PC-3 (cell line): ENCODE results near the gene SHROOM3. TPM values are rescaled to one million over a fixed set of nuclear protein-coding genes. Genes with fewer than 3 reads are reported as not detected.

Experiments
- ATAC-seq: fragments of 200-7000 bp; cut with Tn5 transposase; 2 replicates; pipeline ENCODE4 v1.9.1; 2020; ENCODE audit warnings: mild to moderate bottlenecking, moderate library complexity
- BruUV-seq: library from RNA; stranded (reverse); fragments of 400-500 nt; replicated peaks from 2 replicates; lab custom pipeline; 2021; lab: Mats Ljungman, UMichigan
- CTCF ChIA-PET: fragments of 300-600 bp; sonication (Branson Sonifier 250); formaldehyde crosslinking; loops from one replicate; lab custom pipeline; 2022; ENCODE audit warnings: antibody characterized with exemption; lab: Charles Lee
- POLR2A ChIA-PET: fragments of 300-600 bp; sonication (Branson Sonifier 250); formaldehyde crosslinking; loops from one replicate; lab custom pipeline; 2022; ENCODE audit warnings: antibody characterized with exemption; ENCODE audit not compliant: unreplicated experiment; lab: Charles Lee
- DNase-seq: peaks from one replicate; pipeline ENCODE4 v3.0.0-alpha.2; 2015
- H2AFZ ChIP-seq: fragments of 300-600 bp; sonication (generic); 2 replicates; pipeline ENCODE4 v1.6.0; 2016; ENCODE audit warnings: antibody characterized with exemption, low read length
- H3F3A ChIP-seq: fragments of 300-600 bp; sonication (generic); one replicate; pipeline ENCODE4 v1.6.0; 2017; ENCODE audit warnings: antibody characterized with exemption, low read length, control low read depth, mild to moderate bottlenecking; ENCODE audit not compliant: unreplicated experiment
- H3K27ac ChIP-seq: fragments of 300-600 bp; sonication (generic); 2 replicates; pipeline ENCODE4 v1.5.1; 2016; ENCODE audit warnings: mild to moderate bottlenecking, low read length
- H3K27me3 ChIP-seq: fragments of 300-600 bp; sonication (generic); 2 replicates; pipeline ENCODE4 v1.6.1; 2016; ENCODE audit warnings: low read length, mixed read lengths
- H3K36me3 ChIP-seq: fragments of 300-600 bp; sonication (generic); 2 replicates; pipeline ENCODE4 v1.6.1; 2016; ENCODE audit warnings: low read depth, mixed run types, low read length, mixed read lengths
- H3K4me1 ChIP-seq: fragments of 300-600 bp; sonication (generic); 2 replicates; pipeline ENCODE4 v1.5.1; 2016; ENCODE audit warnings: low read length; ENCODE audit not compliant: insufficient read depth
- H3K4me2 ChIP-seq: fragments of 300-600 bp; sonication (generic); 2 replicates; pipeline ENCODE4 v1.6.0; 2016; ENCODE audit warnings: low read length
- H3K4me3 ChIP-seq: fragments of 300-600 bp; sonication (generic); 2 replicates; pipeline ENCODE4 v1.5.1; 2016; ENCODE audit warnings: mild to moderate bottlenecking, low read length, mixed read lengths
- H3K79me2 ChIP-seq: fragments of 300-600 bp; sonication (generic); 2 replicates; pipeline ENCODE4 v1.6.1; 2017; ENCODE audit warnings: low read length, mixed read lengths
- H3K9ac ChIP-seq: fragments of 300-600 bp; sonication (generic); 2 replicates; pipeline ENCODE4 v1.6.0; 2016; ENCODE audit warnings: mild to moderate bottlenecking, low read length
- H3K9me2 ChIP-seq: fragments of 300-600 bp; sonication (generic); replicated peaks from 2 replicates; pipeline ENCODE4 v1.6.1; 2016; ENCODE audit warnings: mixed run types, low read length, mixed read lengths
- H3K9me3 ChIP-seq: fragments of 300-600 bp; sonication (generic); 2 replicates; pipeline ENCODE4 v1.6.1; 2016; ENCODE audit warnings: low read length, mixed read lengths
- H4K20me1 ChIP-seq: fragments of 300-600 bp; sonication (generic); 2 replicates; pipeline ENCODE4 v1.6.1; 2016; ENCODE audit warnings: low read length, mixed read lengths
- EZH2 ChIP-seq: fragments of 300-600 bp; sonication (generic); IDR thresholded peaks from one replicate; pipeline ENCODE4 v1.6.1; 2017; ENCODE audit warnings: antibody characterized with exemption, mild to moderate bottlenecking, low read length; ENCODE audit not compliant: unreplicated experiment
- EZH2phosphoT487 ChIP-seq: fragments of 300-600 bp; sonication (generic); IDR thresholded peaks from 2 replicates; pipeline ENCODE4 v1.6.1; 2018; ENCODE audit warnings: mild to moderate bottlenecking, antibody characterized with exemption, low read length, borderline replicate concordance
- intact Hi-C: fragments of 100-400 bp; cut with micrococcal nuclease; formaldehyde crosslinking; loops from 2 replicates; pipeline ENCODE4 v1.9.0; 2023
- total RNA-seq: library from RNA; depleted of rRNA; stranded (reverse); fragments of >200 nt; gene quantifications from 2 replicates; pipeline ENCODE4 v1.2.3, GENCODE V29; 2014
- TF ChIP-seq, protein P1 (sequence below): fragments of 300-600 bp; sonication (generic); conservative IDR thresholded peaks from 2 replicates; pipeline ENCODE4 v1.5.1; 2017; ENCODE audit warnings: antibody characterized with exemption, low read depth, mild to moderate bottlenecking, low read length

The SHROOM3 gene
- total RNA-seq, 1 experiment from 2014 or later, result 27.8 TPM

DNA sequence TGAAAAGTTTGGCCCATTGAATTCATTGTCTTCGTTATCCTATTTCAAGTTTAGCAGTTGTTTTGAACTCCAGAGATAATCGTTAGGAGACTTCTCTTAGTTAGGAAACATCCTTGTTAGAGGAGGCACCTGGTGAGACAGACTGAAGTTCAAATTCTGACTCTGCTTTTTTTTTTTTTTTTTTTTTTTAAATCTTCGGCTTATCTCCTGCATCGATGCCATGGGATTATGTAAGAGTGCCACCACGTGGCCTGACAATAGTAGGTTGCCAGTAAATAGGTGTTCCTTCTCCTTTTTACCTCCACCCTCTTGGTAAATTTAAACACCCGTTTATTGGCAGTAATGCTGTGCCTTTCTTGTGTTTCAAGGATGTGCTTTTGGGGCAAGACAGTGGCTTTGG, 313.6 kb downstream of the SHROOM3 start:
- Histone ChIP-seq H3K9me3 (no peaks in the 10 kb centered on the region), H3K79me2 (0 out of 2 replicates have a peak, but pooled peaks cover 4% of the 10 kb centered on the region), H3K9me2 (no peaks in the 10 kb centered on the region), H3K4me3 (no peak overlapping the region), H3K27me3 (no peaks in the 10 kb centered on the region), H2AFZ (no peak overlapping the region), H3K4me1 (peaks cover 23% of the 10 kb centered on the region), H3K9ac (no peak overlapping the region), H3K27ac (no peak overlapping the region), H3K4me2 (no peak overlapping the region), H3K36me3 (peaks cover 9% of the 10 kb centered on the region; the same call in 1 of the 2 replicates), H4K20me1 (no peaks in the 10 kb centered on the region), H3F3A (no peaks in the 10 kb centered on the region)
- no TSS peak for BruUV-seq
- peak; percentile 49 for DNase-seq
- CTCF ChIA-PET, result no interaction called here
- POLR2A ChIA-PET, result no interaction called here
- ATAC-seq, result no peak
- TF ChIP-seq EZH2 (no peak), EZH2phosphoT487 (no peak)
- TF ChIP-seq, protein P1, sequence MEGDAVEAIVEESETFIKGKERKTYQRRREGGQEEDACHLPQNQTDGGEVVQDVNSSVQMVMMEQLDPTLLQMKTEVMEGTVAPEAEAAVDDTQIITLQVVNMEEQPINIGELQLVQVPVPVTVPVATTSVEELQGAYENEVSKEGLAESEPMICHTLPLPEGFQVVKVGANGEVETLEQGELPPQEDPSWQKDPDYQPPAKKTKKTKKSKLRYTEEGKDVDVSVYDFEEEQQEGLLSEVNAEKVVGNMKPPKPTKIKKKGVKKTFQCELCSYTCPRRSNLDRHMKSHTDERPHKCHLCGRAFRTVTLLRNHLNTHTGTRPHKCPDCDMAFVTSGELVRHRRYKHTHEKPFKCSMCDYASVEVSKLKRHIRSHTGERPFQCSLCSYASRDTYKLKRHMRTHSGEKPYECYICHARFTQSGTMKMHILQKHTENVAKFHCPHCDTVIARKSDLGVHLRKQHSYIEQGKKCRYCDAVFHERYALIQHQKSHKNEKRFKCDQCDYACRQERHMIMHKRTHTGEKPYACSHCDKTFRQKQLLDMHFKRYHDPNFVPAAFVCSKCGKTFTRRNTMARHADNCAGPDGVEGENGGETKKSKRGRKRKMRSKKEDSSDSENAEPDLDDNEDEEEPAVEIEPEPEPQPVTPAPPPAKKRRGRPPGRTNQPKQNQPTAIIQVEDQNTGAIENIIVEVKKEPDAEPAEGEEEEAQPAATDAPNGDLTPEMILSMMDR, result peak; percentile 58
- intact Hi-C loops, result loop anchor here (1.0 to 5.0 kb wide), 2 partner anchors 237 to 316 kb away; no protein-coding TSS in a partner anchor

DNA sequence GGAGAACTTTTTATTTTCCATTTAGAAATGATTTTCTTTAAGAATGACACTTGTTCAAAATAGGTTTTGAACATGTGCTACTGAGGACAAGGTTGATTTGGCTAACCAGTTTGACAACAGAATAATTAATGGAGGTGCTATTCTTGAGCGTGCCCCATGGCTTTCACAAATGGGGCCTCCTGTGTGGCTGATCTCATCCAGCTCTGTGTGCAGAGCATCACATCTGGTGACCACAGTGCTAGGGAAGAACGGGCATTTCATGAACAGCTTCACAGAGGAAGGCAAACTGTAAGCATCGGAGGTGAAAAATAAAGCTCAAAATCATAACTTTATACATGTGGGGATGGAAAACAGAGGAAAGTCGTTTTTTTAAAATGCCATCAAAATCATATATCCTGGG, 314.3 kb downstream of the SHROOM3 start:
- ChIA-PET POLR2A (no interaction called here), CTCF (no interaction called here)
- no peaks in the 10 kb centered on the region for H4K20me1 ChIP-seq
- no peak overlapping the region for H3K4me3 ChIP-seq
- peaks cover 9% of the 10 kb centered on the region for H3K36me3 ChIP-seq
- BruUV-seq, result no TSS peak
- H3K27me3 ChIP-seq, result no peaks in the 10 kb centered on the region
- no peak overlapping the region for H3K27ac ChIP-seq
- no peaks in the 10 kb centered on the region for H3F3A ChIP-seq
- no peak overlapping the region for H3K4me2 ChIP-seq
- intact Hi-C loops, result loop anchor here (5.0 kb wide), 1 partner anchor 317 kb away; no protein-coding TSS in a partner anchor
- no peak overlapping the region for H3K9ac ChIP-seq
- DNase-seq (no peak), ATAC-seq (no peak)
- H2AFZ ChIP-seq, result no peak overlapping the region
- no peaks in the 10 kb centered on the region for H3K9me2 ChIP-seq
- H3K4me1 ChIP-seq, result peaks cover 25% of the 10 kb centered on the region
- no peak for TF ChIP-seq EZH2phosphoT487
- TF ChIP-seq, protein P1, result no peak
- H3K79me2 ChIP-seq, result 0 out of 2 replicates have a peak, but pooled peaks cover 4% of the 10 kb centered on the region
- no peaks in the 10 kb centered on the region for H3K9me3 ChIP-seq

DNA sequence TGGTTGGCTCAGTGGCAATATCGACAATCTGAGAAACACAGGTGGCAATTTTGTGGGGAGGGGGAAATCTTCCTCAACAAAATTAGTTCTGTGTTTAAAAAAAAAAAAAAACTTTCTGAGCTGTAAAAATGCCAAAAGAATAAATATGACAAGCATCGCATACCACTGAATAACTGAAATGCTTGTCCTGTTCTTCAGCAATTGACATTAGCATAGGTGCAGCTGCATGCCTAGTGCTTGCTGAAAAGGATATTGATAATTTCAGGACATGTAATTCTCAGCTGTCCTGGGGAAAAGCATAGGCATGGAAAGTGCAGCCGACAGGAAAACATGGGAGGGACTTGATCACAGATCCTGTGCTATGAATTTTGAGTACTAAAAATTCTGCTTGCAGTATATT, 315.7 kb downstream of the SHROOM3 start:
- no peak overlapping the region for H2AFZ ChIP-seq
- no peaks in the 10 kb centered on the region for H4K20me1 ChIP-seq
- ATAC-seq (no peak), DNase-seq (no peak)
- H3K27ac ChIP-seq, result no peak overlapping the region
- TF ChIP-seq, protein P1, result no peak
- TF ChIP-seq EZH2, result no peak
- TF ChIP-seq EZH2phosphoT487, result no peak
- H3K4me1 ChIP-seq, result peaks cover 24% of the 10 kb centered on the region
- no peaks in the 10 kb centered on the region for H3K27me3 ChIP-seq
- CTCF ChIA-PET, result no interaction called here
- H3K4me2 ChIP-seq, result no peak overlapping the region
- H3K36me3 ChIP-seq, result peaks cover 12% of the 10 kb centered on the region
- H3K79me2 ChIP-seq, result no peaks in the 10 kb centered on the region
- intact Hi-C loops, result no loop called here
- no peak overlapping the region for H3K4me3 ChIP-seq
- BruUV-seq, result no TSS peak
- no peaks in the 10 kb centered on the region for H3F3A ChIP-seq
- H3K9me2 ChIP-seq, result no peaks in the 10 kb centered on the region
- H3K9ac ChIP-seq, result no peak overlapping the region
- H3K9me3 ChIP-seq, result no peaks in the 10 kb centered on the region
- POLR2A ChIA-PET, result no interaction called here
